Transverse colon (tissue), 3 donors: Measurements from ENCODE around the gene IL17RB.

Source experiments
- EP300 ChIP-seq: sonication (generic); formaldehyde crosslinking; IDR thresholded peaks from one replicate; pipeline ENCODE4 v1.6.1; 2017; ENCODE audit warnings: antibody characterized with exemption, low read depth
- TF ChIP-seq, protein P1 (sequence below), 5 experiments: fragments of 200-600 bp in 3 of 5; fragments of 450-650 bp in 2 of 5; sonication (generic) in 3 of 5; IDR thresholded peaks; 1 replicate in 2 of 5; 2 replicates in 3 of 5; pipeline ENCODE4 v1.5.1; 2016 to 2017; ENCODE audit warnings: antibody characterized with exemption in 5 of 5, inconsistent platforms in 3 of 5, mild to moderate bottlenecking in 2 of 5, moderate library complexity in 1 of 5

DNA sequence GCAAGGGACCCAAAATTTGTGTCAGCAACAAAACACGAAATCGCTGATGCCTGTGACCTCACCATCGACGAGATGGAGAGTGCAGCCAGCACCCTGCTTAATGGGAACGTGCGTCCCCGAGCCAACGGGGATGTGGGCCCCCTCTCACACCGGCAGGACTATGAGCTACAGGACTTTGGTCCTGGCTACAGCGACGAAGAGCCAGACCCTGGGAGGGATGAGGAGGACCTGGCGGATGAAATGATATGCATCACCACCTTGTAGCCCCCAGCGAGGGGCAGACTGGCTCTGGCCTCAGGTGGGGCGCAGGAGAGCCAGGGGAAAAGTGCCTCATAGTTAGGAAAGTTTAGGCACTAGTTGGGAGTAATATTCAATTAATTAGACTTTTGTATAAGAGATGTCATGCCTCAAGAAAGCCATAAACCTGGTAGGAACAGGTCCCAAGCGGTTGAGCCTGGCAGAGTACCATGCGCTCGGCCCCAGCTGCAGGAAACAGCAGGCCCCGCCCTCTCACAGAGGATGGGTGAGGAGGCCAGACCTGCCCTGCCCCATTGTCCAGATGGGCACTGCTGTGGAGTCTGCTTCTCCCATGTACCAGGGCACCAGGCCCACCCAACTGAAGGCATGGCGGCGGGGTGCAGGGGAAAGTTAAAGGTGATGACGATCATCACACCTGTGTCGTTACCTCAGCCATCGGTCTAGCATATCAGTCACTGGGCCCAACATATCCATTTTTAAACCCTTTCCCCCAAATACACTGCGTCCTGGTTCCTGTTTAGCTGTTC lies 35.0 kb upstream of the IL17RB start:
- TF ChIP-seq, protein P1, sequence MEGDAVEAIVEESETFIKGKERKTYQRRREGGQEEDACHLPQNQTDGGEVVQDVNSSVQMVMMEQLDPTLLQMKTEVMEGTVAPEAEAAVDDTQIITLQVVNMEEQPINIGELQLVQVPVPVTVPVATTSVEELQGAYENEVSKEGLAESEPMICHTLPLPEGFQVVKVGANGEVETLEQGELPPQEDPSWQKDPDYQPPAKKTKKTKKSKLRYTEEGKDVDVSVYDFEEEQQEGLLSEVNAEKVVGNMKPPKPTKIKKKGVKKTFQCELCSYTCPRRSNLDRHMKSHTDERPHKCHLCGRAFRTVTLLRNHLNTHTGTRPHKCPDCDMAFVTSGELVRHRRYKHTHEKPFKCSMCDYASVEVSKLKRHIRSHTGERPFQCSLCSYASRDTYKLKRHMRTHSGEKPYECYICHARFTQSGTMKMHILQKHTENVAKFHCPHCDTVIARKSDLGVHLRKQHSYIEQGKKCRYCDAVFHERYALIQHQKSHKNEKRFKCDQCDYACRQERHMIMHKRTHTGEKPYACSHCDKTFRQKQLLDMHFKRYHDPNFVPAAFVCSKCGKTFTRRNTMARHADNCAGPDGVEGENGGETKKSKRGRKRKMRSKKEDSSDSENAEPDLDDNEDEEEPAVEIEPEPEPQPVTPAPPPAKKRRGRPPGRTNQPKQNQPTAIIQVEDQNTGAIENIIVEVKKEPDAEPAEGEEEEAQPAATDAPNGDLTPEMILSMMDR (IDR thresholded peaks at IDR 0.05) = no peak
- TF ChIP-seq EP300 = no peak
